ENCODE data around the gene DRP2. TPM values are rescaled to one million over a fixed set of nuclear protein-coding genes. Genes with fewer than 3 reads are reported as not detected.
A peak's percentile ranks its signal among the peaks of the same experiment; 100 is the strongest.
"Not testable (repeated sequence)": the region's sequence is repeated elsewhere in the genome, so short reads cannot be mapped to it uniquely, and the experiment has no call there.

Gene DRP2
- polyA plus RNA-seq (ENCODE audit: insufficient read length in 3 of 3): 1 to 10 TPM; 1.6 to 2.7 (median 1.6) TPM
- long read RNA-seq, donor 1: 0 reads
- long read RNA-seq, donor 2: 0 reads
- long read RNA-seq, donor 3: 0 reads
- long read RNA-seq, donor 4: 0 reads
- long read RNA-seq, donor 5: 0 reads
- long read RNA-seq, donor 6: 0 reads
- long read RNA-seq, donor 7: 0 reads
- long read RNA-seq, donor 8, full-length matches to known transcripts: 1 of 1 reads
- long read RNA-seq, donor 8, partial matches to known transcripts: 0 of 1 reads
- long read RNA-seq, donor 8, other reads (novel, unspliced or antisense): 0 of 1 reads
- long read RNA-seq, donor 9: 0 reads
- long read RNA-seq, donor 10: 0 reads
- long read RNA-seq, donor 11: 0 reads
- long read RNA-seq, donor 12: 0 reads
- long read RNA-seq, donor 13: 0 reads
- long read RNA-seq, donor 14: 0 reads
- long read RNA-seq, donor 15: 0 reads
- long read RNA-seq, donor 16: 0 reads

GRCh38 chrX:101219116-101219863 is at the start of gene DRP2:
Gene DRP2, plus strand, starts transcription at chrX:101219786. Its CDS starts 11,862 bp downstream, at chrX:101231648.
- no peak for DNase-seq (ENCODE audit: extremely low read depth in 1 of 11, low read depth in 9 of 11, low spot score in 4 of 11)

- DNase-seq (ENCODE audit: extremely low read depth in 1 of 11, low read depth in 9 of 11, low spot score in 4 of 11): no peak
Observed at GRCh38 chrX:101171883-101172400, 47.6 kb upstream of the DRP2 start.

GRCh38 chrX:101176439-101176838 is 43.1 kb upstream of the DRP2 start:
- no peak for DNase-seq (ENCODE audit: extremely low read depth in 1 of 11, low read depth in 9 of 11, low spot score in 4 of 11)

- DNase-seq (ENCODE audit: extremely low read depth in 1 of 11, low read depth in 9 of 11, low spot score in 4 of 11): not testable (repeated sequence)
Observed at GRCh38 chrX:101184876-101185275, 34.7 kb upstream of the DRP2 start.

- not testable (repeated sequence) for DNase-seq (ENCODE audit: extremely low read depth in 1 of 11, low read depth in 9 of 11, low spot score in 4 of 11)
Observed at GRCh38 chrX:101187961-101188360, 31.6 kb upstream of the DRP2 start.

- DNase-seq (ENCODE audit: extremely low read depth in 1 of 11, low read depth in 9 of 11, low spot score in 4 of 11): no peak
Observed at GRCh38 chrX:101190736-101191135, 28.9 kb upstream of the DRP2 start.

- peak in 3 of 11 donors; percentile 8 to 11 (median 11) for DNase-seq (ENCODE audit: extremely low read depth in 1 of 11, low read depth in 9 of 11, low spot score in 4 of 11)
Observed at GRCh38 chrX:101191217-101191750, 28.3 kb upstream of the DRP2 start.

GRCh38 chrX:101195442-101196173 is 24.0 kb upstream of the DRP2 start:
- no peak for DNase-seq (ENCODE audit: extremely low read depth in 1 of 11, low read depth in 9 of 11, low spot score in 4 of 11)

GRCh38 chrX:101203761-101204351 is 15.7 kb upstream of the DRP2 start:
- DNase-seq (ENCODE audit: extremely low read depth in 1 of 11, low read depth in 9 of 11, low spot score in 4 of 11): no peak

GRCh38 chrX:101206471-101206870 is 13.1 kb upstream of the DRP2 start:
- no peak for DNase-seq (ENCODE audit: extremely low read depth in 1 of 11, low read depth in 9 of 11, low spot score in 4 of 11)

- DNase-seq (ENCODE audit: extremely low read depth in 1 of 11, low read depth in 9 of 11, low spot score in 4 of 11): no peak
Observed at GRCh38 chrX:101208152-101208905, 11.3 kb upstream of the DRP2 start.

GRCh38 chrX:101210630-101211029 is 9.0 kb upstream of the DRP2 start:
- no peak for DNase-seq (ENCODE audit: extremely low read depth in 1 of 11, low read depth in 9 of 11, low spot score in 4 of 11)

GRCh38 chrX:101217689-101218088 is 1.9 kb upstream of the DRP2 start:
- no peak for DNase-seq (ENCODE audit: extremely low read depth in 1 of 11, low read depth in 9 of 11, low spot score in 4 of 11)

GRCh38 chrX:101219864-101220346 is 319 bp downstream of the DRP2 start:
- DNase-seq (ENCODE audit: extremely low read depth in 1 of 11, low read depth in 9 of 11, low spot score in 4 of 11): peak in 4 of 11 donors; percentile 4 to 20 (median 5)

- DNase-seq (ENCODE audit: extremely low read depth in 1 of 11, low read depth in 9 of 11, low spot score in 4 of 11): no peak
Observed at GRCh38 chrX:101220662-101221260, 1.2 kb downstream of the DRP2 start.

- no peak for DNase-seq (ENCODE audit: extremely low read depth in 1 of 11, low read depth in 9 of 11, low spot score in 4 of 11)
Observed at GRCh38 chrX:101223226-101223625, 3.6 kb downstream of the DRP2 start.

GRCh38 chrX:101229170-101229569 is 9.6 kb downstream of the DRP2 start:
- no peak for DNase-seq (ENCODE audit: extremely low read depth in 1 of 11, low read depth in 9 of 11, low spot score in 4 of 11)
